Fibroblast of skin of left biceps (primary cell): ENCODE measurements around the gene SEMA5A.

Experiments
- DNase-seq, 2 experiments: peaks; one replicate each; pipeline ENCODE4 v3.0.0-alpha.2; 2013; ENCODE audit warnings: low read depth in 2 of 2

SEMA5A gene

GRCh38 chr5:9549941-9550340, 4.1 kb upstream of the SEMA5A start:
- DNase-seq: no peak

- DNase-seq: peak; percentile 69 to 70
Observed at GRCh38 chr5:9547122-9547947, 1.5 kb upstream of the SEMA5A start.

- DNase-seq: no peak
Observed at GRCh38 chr5:9545136-9545991, 511 bp downstream of the SEMA5A start.

- DNase-seq: no peak
Observed at GRCh38 chr5:9544502-9545135, 1.3 kb downstream of the SEMA5A start.

GRCh38 chr5:9544056-9544455, 1.8 kb downstream of the SEMA5A start:
- DNase-seq: no peak

- no peak for DNase-seq
Observed at GRCh38 chr5:9543311-9543920, 2.5 kb downstream of the SEMA5A start.

- no peak for DNase-seq
Observed at GRCh38 chr5:9540791-9541190, 5.1 kb downstream of the SEMA5A start.

GRCh38 chr5:9538504-9538903, 7.4 kb downstream of the SEMA5A start:
- no peak for DNase-seq

GRCh38 chr5:9537223-9538141, 8.4 kb downstream of the SEMA5A start:
- DNase-seq: no peak

- no peak for DNase-seq
Observed at GRCh38 chr5:9536717-9537116, 9.2 kb downstream of the SEMA5A start.

- no peak for DNase-seq
Observed at GRCh38 chr5:9534881-9535517, 10.9 kb downstream of the SEMA5A start.

- DNase-seq: no peak
Observed at GRCh38 chr5:9533562-9534364, 12.1 kb downstream of the SEMA5A start.

GRCh38 chr5:9533096-9533495, 12.8 kb downstream of the SEMA5A start:
- no peak for DNase-seq

GRCh38 chr5:9529513-9529912, 16.4 kb downstream of the SEMA5A start:
- no peak for DNase-seq

GRCh38 chr5:9529041-9529480, 16.8 kb downstream of the SEMA5A start:
- no peak for DNase-seq

GRCh38 chr5:9524941-9525340, 20.9 kb downstream of the SEMA5A start:
- DNase-seq: no peak

GRCh38 chr5:9523090-9523823, 22.6 kb downstream of the SEMA5A start:
- no peak for DNase-seq

GRCh38 chr5:9519537-9519936, 26.3 kb downstream of the SEMA5A start:
- peak in 1 of 2 experiments; percentile 47 for DNase-seq

- no peak for DNase-seq
Observed at GRCh38 chr5:9516591-9516990, 29.3 kb downstream of the SEMA5A start.
